GM12878 (cell line): ENCODE measurements around the gene POLK. TPM values are rescaled to one million over a fixed set of nuclear protein-coding genes. Genes with fewer than 3 reads are reported as not detected.

Experiments used
- ATAC-seq: fragments of 200-7000 bp; cut with Tn5 transposase; 3 replicates; pipeline ENCODE4 v1.9.1; 2020; ENCODE audit warnings: mild to moderate bottlenecking, moderate library complexity
- BruUV-seq: library from RNA; stranded (reverse); fragments of 400-500 nt; replicated peaks from 2 replicates; lab custom pipeline; 2021; lab: Mats Ljungman, UMichigan
- CTCF ChIA-PET: fragments of 300-600 bp; sonication (Branson Sonifier 250); formaldehyde crosslinking; extraction: SDS; loops from one replicate; lab custom pipeline; 2021; ENCODE audit warnings: inconsistent platforms; lab: Yijun Ruan, JAX
- POLR2A ChIA-PET: fragments of 350-600 bp; formaldehyde crosslinking; extraction: SDS; loops from one replicate; lab custom pipeline; 2021; ENCODE audit warnings: inconsistent platforms; lab: Charles Lee
- RAD21 ChIA-PET: fragments of 300-600 bp; sonication (Branson Sonifier 250); formaldehyde crosslinking; loops from one replicate; lab custom pipeline; 2023; ENCODE audit warnings: antibody characterized with exemption; ENCODE audit not compliant: unreplicated experiment; lab: Charles Lee
- SMC1A ChIA-PET: fragments of 300-600 bp; sonication (Branson Sonifier 250); formaldehyde crosslinking; loops from one replicate; lab custom pipeline; 2023; ENCODE audit not compliant: unreplicated experiment, uncharacterized antibody; lab: Charles Lee
- DNase-seq: peaks from one replicate; pipeline ENCODE4 v3.0.0-alpha.2; 2011; ENCODE audit warnings: low read depth, low spot score
- FAIRE-seq: peaks from 3 replicates; lab custom pipeline; 2011; peaks lifted over from hg19 to GRCh38; lab: Jason Lieb, UNC
- H2AFZ ChIP-seq: 2 replicates; pipeline ENCODE4 v1.6.0; 2011; ENCODE audit warnings: low read depth, low read length, control low read depth; ENCODE audit not compliant: control insufficient read depth
- H3K27ac ChIP-seq: 2 replicates; pipeline ENCODE4 v1.5.1; 2011; ENCODE audit warnings: control low read depth; ENCODE audit not compliant: control insufficient read depth, insufficient read depth
- H3K27me3 ChIP-seq, 2 experiments: replicated peaks in 1 of 2; 2 replicates each; pipeline versions ENCODE4 v1.6.0 to v1.6.1; 2011; ENCODE audit warnings: low read length in 1 of 2; ENCODE audit not compliant: control insufficient read depth in 2 of 2, insufficient read depth in 2 of 2
- H3K36me3 ChIP-seq, 2 experiments: 2 replicates each; pipeline ENCODE4 v1.5.1; 2011; ENCODE audit warnings: low read length in 1 of 2; ENCODE audit not compliant: control insufficient read depth in 2 of 2, insufficient read depth in 2 of 2
- H3K4me1 ChIP-seq: 2 replicates; pipeline ENCODE4 v1.6.1; 2011; ENCODE audit warnings: mild to moderate bottlenecking, low read length, moderate library complexity, mixed read lengths; ENCODE audit not compliant: control insufficient read depth, insufficient read depth
- H3K4me2 ChIP-seq: 2 replicates; pipeline ENCODE4 v1.6.0; 2011; ENCODE audit warnings: control low read depth; ENCODE audit not compliant: control insufficient read depth, insufficient read depth
- H3K4me3 ChIP-seq: fragments of 200-600 bp; sonication (generic); 2 replicates; pipeline ENCODE4 v1.5.1; 2016
- H3K79me2 ChIP-seq: 2 replicates; pipeline ENCODE4 v1.6.0; 2011; ENCODE audit warnings: low read length; ENCODE audit not compliant: control insufficient read depth, insufficient read depth
- H3K9ac ChIP-seq: 2 replicates; pipeline ENCODE4 v1.8.0; 2011; ENCODE audit warnings: low read length, control low read depth, mixed read lengths; ENCODE audit not compliant: control insufficient read depth, insufficient read depth
- H3K9me3 ChIP-seq: replicated peaks from 3 replicates; pipeline ENCODE4 v1.5.1; 2011; ENCODE audit warnings: mild to moderate bottlenecking, low read length; ENCODE audit not compliant: control insufficient read depth, insufficient read depth
- H4K20me1 ChIP-seq: 2 replicates; pipeline ENCODE4 v1.6.0; 2011; ENCODE audit not compliant: control insufficient read depth, insufficient read depth
- NR2F1 ChIP-seq: fragments of 450-650 bp; conservative IDR thresholded peaks from 2 replicates; pipeline ENCODE4 v1.6.1; 2017; ENCODE audit warnings: mild to moderate bottlenecking
- PML ChIP-seq: IDR thresholded peaks from 2 replicates; pipeline ENCODE4 v1.6.1; 2012; ENCODE audit warnings: low read length, inconsistent platforms
- WGBS: methylation state at CpG from one replicate; pipeline ENCODE4 v1.1.6; 2016; ENCODE audit warnings: low lambda C conversion rate; ENCODE audit not compliant: insufficient replicate concordance, insufficient coverage; ENCODE audit errors: missing lambda C conversion rate; 5-methylcytosine and 5-hydroxymethylcytosine counted together
- in situ Hi-C: fragments of 300-500 bp; cut with MboI; formaldehyde crosslinking; loops from 9 replicates; pipeline ENCODE4 v1.14.3; 2018; ENCODE audit warnings: mixed read lengths
- intact Hi-C: fragments of 100-400 bp; cut with micrococcal nuclease; formaldehyde crosslinking; loops from one replicate; pipeline ENCODE4 v1.14.2; 2022; ENCODE audit not compliant: unreplicated experiment
- polyA plus RNA-seq, 11 experiments: library from polyadenylated mRNA; depleted of rRNA in 4 of 11; unstranded in 6 of 11; stranded (reverse) in 5 of 11; fragments of >200 nt; fragmentation: Nextera tagmentation in 4 of 11; fragmentation: Illumina TruSeq in 1 of 11; extraction: Ambion mirVana in 4 of 11; extraction: Trizol in 1 of 11; gene quantifications; 1 replicate in 1 of 11; 2 replicates in 10 of 11; pipeline versions ENCODE4 v1.2.1 to v1.2.3, GENCODE V29; 2011 to 2016; ENCODE audit warnings: inconsistent platforms in 2 of 11, missing spikeins in 2 of 11, low read depth in 1 of 11
- total RNA-seq, 4 experiments: library from RNA; depleted of rRNA in 3 of 4; stranded (reverse); fragments of >200 nt in 3 of 4; fragmentation: Illumina TruSeq in 1 of 4; extraction: Trizol in 1 of 4; gene quantifications; 2 replicates each; pipeline versions ENCODE4 v1.2.1 to v1.2.3, GENCODE V29; 2013 to 2021
- TF ChIP-seq, protein P1 (sequence below): fragments of 450-650 bp; formaldehyde crosslinking; IDR thresholded peaks from 2 replicates; pipeline ENCODE4 v1.4.0; 2022; ENCODE audit warnings: mild to moderate bottlenecking, moderate library complexity
- TF ChIP-seq, protein P2 (sequence below): fragments of 450-650 bp; IDR thresholded peaks from 2 replicates; pipeline ENCODE4 v1.6.1; 2017; ENCODE audit warnings: low read depth, mild to moderate bottlenecking, moderate library complexity

POLK gene
- total and polyA plus RNA-seq, 10 of the 15 experiments (the other 5 are each of a cell fraction or from before 2014, with no cell fraction given): 10.4 to 47.6 (median 29.0) TPM

DNA sequence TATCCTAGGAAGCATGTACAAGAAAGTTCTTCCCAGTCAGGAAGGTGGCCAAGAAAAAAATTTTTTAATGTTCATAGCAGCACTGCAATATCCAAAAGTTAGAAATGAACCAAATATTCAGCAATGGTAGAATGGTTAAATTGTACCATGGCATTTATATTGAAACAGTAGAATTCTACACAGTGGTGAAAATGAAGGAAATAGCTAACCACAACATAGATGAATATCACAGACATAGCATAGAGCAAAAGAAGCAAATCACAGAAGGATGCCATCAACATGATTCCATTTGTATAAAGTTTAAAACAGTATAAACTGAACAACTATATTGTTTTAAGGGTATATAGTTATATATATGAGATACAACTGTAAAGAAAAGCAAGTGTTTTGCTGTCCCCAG, 88.8 kb downstream of the POLK start:
- no peak overlapping the region for H3K27ac ChIP-seq
- TF ChIP-seq, protein P1, sequence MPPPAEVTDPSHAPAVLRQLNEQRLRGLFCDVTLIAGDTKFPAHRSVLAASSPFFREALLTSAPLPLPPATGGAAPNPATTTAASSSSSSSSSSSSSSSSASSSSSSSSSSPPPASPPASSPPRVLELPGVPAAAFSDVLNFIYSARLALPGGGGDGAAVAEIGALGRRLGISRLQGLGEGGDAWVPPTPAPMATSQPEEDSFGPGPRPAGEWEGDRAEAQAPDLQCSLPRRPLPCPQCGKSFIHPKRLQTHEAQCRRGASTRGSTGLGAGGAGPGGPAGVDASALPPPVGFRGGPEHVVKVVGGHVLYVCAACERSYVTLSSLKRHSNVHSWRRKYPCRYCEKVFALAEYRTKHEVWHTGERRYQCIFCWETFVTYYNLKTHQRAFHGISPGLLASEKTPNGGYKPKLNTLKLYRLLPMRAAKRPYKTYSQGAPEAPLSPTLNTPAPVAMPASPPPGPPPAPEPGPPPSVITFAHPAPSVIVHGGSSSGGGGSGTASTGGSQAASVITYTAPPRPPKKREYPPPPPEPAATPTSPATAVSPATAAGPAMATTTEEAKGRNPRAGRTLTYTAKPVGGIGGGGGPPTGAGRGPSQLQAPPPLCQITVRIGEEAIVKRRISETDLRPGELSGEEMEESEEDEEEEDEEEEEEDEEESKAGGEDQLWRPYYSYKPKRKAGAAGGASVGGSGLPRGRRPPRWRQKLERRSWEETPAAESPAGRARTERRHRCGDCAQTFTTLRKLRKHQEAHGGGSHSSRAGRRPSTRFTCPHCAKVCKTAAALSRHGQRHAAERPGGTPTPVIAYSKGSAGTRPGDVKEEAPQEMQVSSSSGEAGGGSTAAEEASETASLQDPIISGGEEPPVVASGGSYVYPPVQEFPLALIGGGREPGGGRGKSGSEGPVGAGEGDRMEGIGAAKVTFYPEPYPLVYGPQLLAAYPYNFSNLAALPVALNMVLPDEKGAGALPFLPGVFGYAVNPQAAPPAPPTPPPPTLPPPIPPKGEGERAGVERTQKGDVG: no peak
- TF ChIP-seq, all 136 proteins: peak for 0
- no peaks in the 10 kb centered on the region for H4K20me1 ChIP-seq
- ChIA-PET CTCF (interaction anchor here (1.5 kb wide), 1 partner anchor 80 kb away, joined by 3 read pairs; no protein-coding TSS in a partner anchor), SMC1A (interaction anchor here (1.7 kb wide), 1 partner anchor 26 kb away, joined by 4 read pairs; no protein-coding TSS in a partner anchor), POLR2A (no interaction called here), RAD21 (interaction anchor here (0.6 kb wide), 1 partner anchor 144 kb away, joined by 3 read pairs; no protein-coding TSS in a partner anchor)
- FAIRE-seq (no peak), ATAC-seq (no peak), DNase-seq (no peak)
- peaks cover 0 to 16% of the 10 kb centered on the region in 2 experiments; a peak in 2 of 4 replicates for H3K36me3 ChIP-seq
- intact Hi-C loops: no loop called here
- H3K9ac ChIP-seq: no peak overlapping the region
- in situ Hi-C loops: no loop called here
- H3K79me2 ChIP-seq: no peaks in the 10 kb centered on the region
- BruUV-seq: no TSS peak
- H3K4me3 ChIP-seq: no peak overlapping the region
- no peaks in the 10 kb centered on the region for H3K4me1 ChIP-seq
- H3K4me2 ChIP-seq: no peak overlapping the region
- H2AFZ ChIP-seq: no peak overlapping the region
- no peaks in the 10 kb centered on the region for H3K27me3 ChIP-seq
- H3K9me3 ChIP-seq: no peaks in the 10 kb centered on the region

DNA sequence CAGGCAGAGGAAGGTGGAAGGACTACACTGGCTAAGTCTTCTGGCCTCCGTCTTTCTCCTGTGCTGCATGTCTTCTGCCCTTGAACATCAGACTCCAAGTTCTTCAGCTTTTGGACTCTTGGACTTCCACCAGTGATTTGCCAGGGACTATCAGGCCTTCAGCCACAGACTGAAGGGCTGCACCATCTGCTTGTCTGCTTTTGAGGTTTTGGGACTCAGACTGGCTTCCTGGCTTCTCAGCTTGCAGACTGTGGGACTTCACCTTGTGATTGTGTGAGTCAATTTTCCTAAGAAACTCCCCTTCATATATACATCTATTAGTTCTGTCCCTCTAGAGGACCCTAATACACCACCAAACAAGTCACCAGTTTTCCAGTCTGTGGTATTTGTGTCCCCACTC, 89.9 kb downstream of the POLK start:
- RAD21 ChIA-PET: no interaction called here
- POLR2A ChIA-PET: interaction anchor here (0.5 kb wide), 1 partner anchor 205 kb away, joined by 4 read pairs; no protein-coding TSS in a partner anchor
- TF ChIP-seq, protein P2, sequence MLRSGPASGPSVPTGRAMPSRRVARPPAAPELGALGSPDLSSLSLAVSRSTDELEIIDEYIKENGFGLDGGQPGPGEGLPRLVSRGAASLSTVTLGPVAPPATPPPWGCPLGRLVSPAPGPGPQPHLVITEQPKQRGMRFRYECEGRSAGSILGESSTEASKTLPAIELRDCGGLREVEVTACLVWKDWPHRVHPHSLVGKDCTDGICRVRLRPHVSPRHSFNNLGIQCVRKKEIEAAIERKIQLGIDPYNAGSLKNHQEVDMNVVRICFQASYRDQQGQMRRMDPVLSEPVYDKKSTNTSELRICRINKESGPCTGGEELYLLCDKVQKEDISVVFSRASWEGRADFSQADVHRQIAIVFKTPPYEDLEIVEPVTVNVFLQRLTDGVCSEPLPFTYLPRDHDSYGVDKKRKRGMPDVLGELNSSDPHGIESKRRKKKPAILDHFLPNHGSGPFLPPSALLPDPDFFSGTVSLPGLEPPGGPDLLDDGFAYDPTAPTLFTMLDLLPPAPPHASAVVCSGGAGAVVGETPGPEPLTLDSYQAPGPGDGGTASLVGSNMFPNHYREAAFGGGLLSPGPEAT: no peak
- no peak for TF ChIP-seq NR2F1
- no peak for TF ChIP-seq PML
- TF ChIP-seq, all 136 proteins: peak for 0

More for the DNA sequence above, 89.9 kb downstream of the POLK start:
- 92% methylated on average over 1 of the region's 1 CpG for WGBS
- H2AFZ ChIP-seq: no peak overlapping the region
- H3K27ac ChIP-seq: no peak overlapping the region
- ATAC-seq (no peak), FAIRE-seq (no peak), DNase-seq (no peak)
- no peaks in the 10 kb centered on the region for H3K4me1 ChIP-seq
- no peaks in the 10 kb centered on the region for H3K27me3 ChIP-seq
- peaks cover 0 to 13% of the 10 kb centered on the region in 2 experiments; a peak in 2 of 4 replicates for H3K36me3 ChIP-seq
- ChIA-PET SMC1A (no interaction called here), CTCF (interaction anchor here (1.5 kb wide), 2 partner anchors 9 to 79 kb away, joined by 3 read pairs; no protein-coding TSS in a partner anchor)
- in situ Hi-C loops (no loop called here), intact Hi-C loops (no loop called here)
- no peak overlapping the region for H3K4me2 ChIP-seq
- no peak overlapping the region for H3K9ac ChIP-seq
- H3K4me3 ChIP-seq: no peak overlapping the region
- no TSS peak for BruUV-seq
- H4K20me1 ChIP-seq: no peaks in the 10 kb centered on the region
- no peaks in the 10 kb centered on the region for H3K9me3 ChIP-seq
- no peaks in the 10 kb centered on the region for H3K79me2 ChIP-seq
